ENCODE data around the gene DSC3.

DNA sequence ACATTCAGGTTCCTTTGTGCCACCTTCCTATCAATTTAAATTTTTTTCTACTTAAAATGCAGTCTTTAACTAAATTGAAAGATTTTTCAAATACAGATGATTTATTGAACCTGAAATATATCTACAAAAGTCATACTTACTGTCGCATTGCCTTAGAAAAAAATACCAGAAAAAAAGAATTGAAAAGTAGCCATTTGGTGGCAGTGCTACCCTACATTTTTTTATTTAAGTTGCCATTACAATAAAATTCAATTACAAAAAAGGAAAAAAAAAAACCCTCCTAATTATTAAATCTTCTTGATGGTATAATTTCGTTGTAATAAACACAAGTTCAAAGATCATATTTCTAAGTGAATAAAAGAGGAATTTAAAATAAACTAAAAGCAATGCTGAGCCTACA, 43.4 kb downstream of the DSC3 start:
- no peak for TF ChIP-seq EP300 (IDR thresholded peaks at IDR 0.05; ENCODE audit: borderline replicate concordance)
- TF ChIP-seq YY1 (IDR thresholded peaks at IDR 0.05; ENCODE audit: low read depth): no peak
- no peak for TF ChIP-seq NFIC (IDR thresholded peaks at IDR 0.05)
- no peak for TF ChIP-seq EGR1 (IDR thresholded peaks at IDR 0.05)
- no peak for TF ChIP-seq CREB1 (IDR thresholded peaks at IDR 0.05; ENCODE audit: low read depth)
